Measurements from ENCODE around the gene CXCL3.
A peak's percentile ranks its signal among the peaks of the same experiment; 100 is the strongest.
"Not testable (repeated sequence)": the region's sequence is repeated elsewhere in the genome, so short reads cannot be mapped to it uniquely, and the experiment has no call there.

The CXCL3 gene

GRCh38 chr4:74038425-74039314, at the start of gene CXCL3:
CXCL3 (minus strand) TSS chr4:74038689; CDS start chr4:74038611, 78 bp downstream.
- peak; percentile 33 for DNase-seq

DNA sequence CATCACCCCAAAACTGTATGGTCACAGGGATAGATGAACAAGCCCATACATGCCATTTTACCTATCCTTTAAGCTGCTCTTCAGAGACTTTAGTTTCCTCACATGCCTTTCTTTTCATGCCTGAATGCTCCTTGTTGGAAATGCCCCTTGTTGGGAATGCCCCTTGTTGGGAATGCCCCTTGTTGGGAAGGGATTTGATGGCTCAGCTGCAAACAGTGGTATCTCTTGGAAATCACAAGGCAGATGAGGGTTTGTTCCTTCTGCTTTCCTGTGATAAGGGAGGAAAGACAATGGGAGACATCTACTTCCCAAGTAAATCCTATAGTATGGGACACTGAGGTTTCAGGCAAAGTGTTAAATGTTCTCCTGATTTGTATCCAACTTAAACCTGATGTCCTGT, 49.0 kb upstream of the CXCL3 start:
- DNase-seq = no peak

DNA sequence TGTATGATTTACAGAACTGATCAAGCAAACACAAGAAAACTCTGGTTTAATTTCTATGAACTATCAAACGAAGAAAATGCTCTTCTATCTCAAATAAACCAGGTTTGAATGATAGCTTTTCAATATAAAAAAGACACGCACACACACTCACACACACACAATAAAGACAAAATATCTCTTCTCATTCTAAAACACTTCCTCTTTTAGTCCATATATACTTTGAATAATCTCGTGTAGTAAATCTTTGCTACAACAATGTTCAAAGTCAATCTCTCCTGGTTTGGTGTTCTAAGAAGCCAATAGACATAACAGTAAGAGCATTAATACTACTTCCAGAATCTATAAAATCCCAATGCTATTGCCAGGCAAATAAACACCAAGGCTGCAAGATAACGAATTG, 47.2 kb upstream of the CXCL3 start:
- DNase-seq = no peak

GRCh38 chr4:74084984-74085383, 46.5 kb upstream of the CXCL3 start:
- no peak for DNase-seq

DNA sequence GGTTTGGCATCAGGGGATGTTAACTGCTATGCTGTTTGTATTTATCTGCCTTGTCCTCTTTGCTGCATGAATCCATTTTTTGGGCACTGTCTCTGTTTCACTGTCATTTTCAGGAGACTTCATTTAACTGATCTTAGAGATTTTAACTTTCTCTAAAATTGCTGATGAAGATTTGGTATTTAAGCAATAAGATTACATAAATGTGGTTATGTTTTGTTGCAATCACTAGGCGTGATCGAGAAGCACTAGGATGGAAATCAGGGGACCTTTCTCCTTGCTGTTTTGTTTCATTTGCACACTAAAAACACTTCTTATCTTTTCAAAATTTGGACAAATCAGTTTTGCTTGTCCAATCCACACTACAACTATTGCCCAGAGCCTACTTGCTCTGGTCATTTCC, 45.1 kb upstream of the CXCL3 start:
- no peak for DNase-seq

GRCh38 chr4:74081035-74081434, 42.5 kb upstream of the CXCL3 start:
- DNase-seq = no peak

- DNase-seq = not testable (repeated sequence)
These were observed 41.9 kb upstream of the CXCL3 start for GRCh38 chr4:74080351-74080750.

DNA sequence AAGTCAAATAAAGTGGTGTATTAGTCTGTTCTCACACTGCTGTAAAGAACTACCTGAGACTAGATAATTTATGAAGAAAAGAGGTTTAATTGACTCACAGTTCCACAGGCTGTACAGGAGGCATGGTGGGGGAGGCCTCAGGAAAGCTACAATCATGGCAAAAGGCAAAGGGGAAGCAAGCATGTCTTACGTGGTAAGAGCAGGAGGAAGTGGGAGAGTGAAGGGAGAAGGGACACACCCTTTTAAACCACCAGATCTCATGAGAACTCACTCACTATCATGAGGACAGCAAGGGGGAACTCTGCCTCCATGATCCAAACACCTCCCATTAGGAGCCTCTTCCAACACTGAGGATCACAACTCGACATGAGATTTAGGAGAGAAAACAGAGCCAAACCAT, 40.5 kb upstream of the CXCL3 start:
- not testable (repeated sequence) for DNase-seq

DNA sequence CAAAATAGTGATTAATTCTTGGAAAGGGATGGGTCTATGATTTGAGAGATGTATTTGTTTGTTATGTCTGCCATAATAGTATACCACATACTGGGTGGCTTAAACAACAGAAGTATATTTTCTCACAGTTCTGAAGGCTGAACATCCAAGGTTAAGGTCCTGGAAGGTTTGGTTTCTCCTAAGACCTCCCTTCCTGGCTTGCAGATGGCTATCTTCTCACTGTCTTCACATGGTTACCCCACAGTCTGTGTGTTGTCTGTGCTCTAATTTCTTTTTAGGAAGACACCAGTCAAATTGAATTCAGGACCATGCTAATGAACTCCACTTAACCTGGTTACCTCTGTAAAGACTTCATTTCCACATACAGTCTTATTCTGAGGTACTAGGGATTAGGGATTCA, 34.9 kb upstream of the CXCL3 start:
- DNase-seq = no peak

- DNase-seq = no peak
These were observed 34.2 kb upstream of the CXCL3 start for GRCh38 chr4:74072739-74073138.

- no peak for DNase-seq
These were observed 29.1 kb upstream of the CXCL3 start for GRCh38 chr4:74067586-74067985.

GRCh38 chr4:74066232-74066631, 27.7 kb upstream of the CXCL3 start:
- no peak for DNase-seq

GRCh38 chr4:74065115-74065642, 26.7 kb upstream of the CXCL3 start:
- DNase-seq = no peak

DNA sequence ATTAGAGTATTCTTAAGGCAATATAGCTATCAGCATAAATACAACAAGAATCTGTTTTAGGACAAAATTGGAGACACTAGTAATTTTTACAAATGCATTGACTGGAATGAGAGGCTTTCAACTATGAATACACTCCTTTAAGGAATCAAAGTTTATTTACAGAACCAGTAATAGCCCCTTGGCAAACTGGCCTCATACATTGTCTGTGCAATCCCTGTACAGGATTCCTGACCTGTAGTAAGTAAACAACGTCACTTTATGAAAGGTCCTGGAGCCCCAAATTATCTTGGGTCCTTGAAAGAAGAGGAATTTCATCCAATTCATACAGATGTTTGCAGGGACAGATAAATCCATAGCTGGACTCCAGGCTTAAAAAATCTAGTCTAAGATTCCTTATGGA, 25.4 kb upstream of the CXCL3 start:
- DNase-seq = no peak

- DNase-seq = no peak
These were observed 24.5 kb upstream of the CXCL3 start for GRCh38 chr4:74062953-74063352.

DNA sequence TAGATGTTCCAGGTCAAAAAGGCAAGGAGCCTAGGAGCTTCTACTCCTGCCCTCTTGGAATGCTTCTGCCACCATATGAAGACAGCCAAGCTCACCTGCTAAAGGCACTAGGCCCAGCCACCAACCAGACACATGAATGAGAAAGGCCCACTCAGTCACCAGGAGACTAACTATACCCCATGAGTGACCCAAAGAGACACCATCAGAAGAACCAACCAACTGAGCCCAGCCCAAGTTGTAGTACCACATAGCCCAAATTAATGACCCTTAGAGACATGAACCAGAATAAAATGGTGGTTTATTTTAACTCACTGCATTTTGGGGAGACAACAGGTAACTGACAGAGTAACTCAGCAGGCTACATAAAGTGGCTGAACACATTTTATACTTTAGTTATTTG, 22.9 kb upstream of the CXCL3 start:
- no peak for DNase-seq

- no peak for DNase-seq
These were observed 20.8 kb upstream of the CXCL3 start for GRCh38 chr4:74059161-74059829.

DNA sequence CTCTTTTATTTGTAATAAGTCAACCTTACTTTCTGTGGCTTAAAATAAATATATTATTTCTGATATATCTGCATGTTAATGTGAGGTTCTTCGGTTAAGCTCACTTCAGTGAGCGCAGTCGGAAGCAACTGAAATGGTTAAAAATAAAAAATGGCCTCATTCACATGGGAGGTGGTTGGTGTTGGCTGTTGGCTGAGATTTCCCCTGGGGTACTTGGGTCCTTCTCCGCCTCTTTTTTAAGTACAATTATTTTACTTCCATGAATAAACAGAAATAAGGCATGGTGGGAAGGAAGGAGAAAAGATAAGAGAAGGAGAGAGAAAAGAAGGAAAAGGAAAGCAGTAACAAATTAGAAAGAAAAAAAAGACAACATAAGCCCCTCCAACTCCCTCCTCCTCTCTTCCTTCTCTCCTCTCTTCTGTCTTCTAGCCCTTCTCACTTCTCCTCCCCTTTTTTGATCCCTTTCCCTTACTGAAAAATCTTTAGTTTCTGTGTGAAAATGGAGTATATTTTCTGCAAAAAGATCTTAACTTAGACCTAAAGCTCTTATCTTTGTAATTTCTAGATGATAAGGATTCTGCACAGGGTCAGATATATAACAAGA, 19.7 kb upstream of the CXCL3 start:
- DNase-seq = no peak

DNA sequence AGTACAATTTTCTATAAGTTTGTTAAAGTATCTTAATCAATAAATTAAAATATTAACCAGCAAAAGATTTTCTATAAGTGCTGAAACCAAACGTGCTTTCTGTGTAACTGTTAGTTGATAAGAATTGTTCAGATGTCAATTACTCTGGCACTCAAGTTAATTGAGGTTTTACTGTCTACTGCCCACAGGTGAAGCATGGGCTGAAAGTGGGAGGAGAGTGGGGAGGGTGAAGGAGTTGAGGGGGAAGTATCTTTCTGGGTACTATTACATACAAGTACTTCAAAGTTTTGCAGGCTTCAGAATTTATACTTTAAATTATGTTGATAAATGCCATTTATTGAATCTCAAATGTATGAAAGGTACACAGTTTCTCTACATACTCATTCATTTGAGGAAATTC, 19.1 kb upstream of the CXCL3 start:
- DNase-seq = no peak

GRCh38 chr4:74056858-74057562, 18.5 kb upstream of the CXCL3 start:
- DNase-seq = no peak

- DNase-seq = no peak
These were observed 17.8 kb upstream of the CXCL3 start for GRCh38 chr4:74056114-74056857.

GRCh38 chr4:74055498-74055897, 17.0 kb upstream of the CXCL3 start:
- no peak for DNase-seq
